IPS-15b (cell line): Measurements from ENCODE around the gene RRP12.
"Not testable (repeated sequence)": the region's sequence is repeated elsewhere in the genome, so short reads cannot be mapped to it uniquely, and the experiment has no call there.

Experiments
- H3K27me3 ChIP-seq: one replicate; pipeline ENCODE4 v1.6.1; 2013; ENCODE audit warnings: low read length; ENCODE audit not compliant: control insufficient read depth, insufficient read depth
- H3K36me3 ChIP-seq: one replicate; pipeline ENCODE4 v1.6.1; 2013; ENCODE audit warnings: low read length; ENCODE audit not compliant: control insufficient read depth, insufficient read depth
- H3K4me1 ChIP-seq: one replicate; pipeline ENCODE4 v1.6.1; 2013; ENCODE audit warnings: mild to moderate bottlenecking, low read length; ENCODE audit not compliant: control insufficient read depth, insufficient read depth
- H3K4me3 ChIP-seq: one replicate; pipeline ENCODE4 v1.5.1; 2013; ENCODE audit warnings: low read depth, low read length
- H3K9ac ChIP-seq: one replicate; pipeline ENCODE4 v1.6.1; 2013; ENCODE audit warnings: low read depth, mild to moderate bottlenecking, low read length
- H3K9me3 ChIP-seq: one replicate; pipeline ENCODE4 v1.6.1; 2013; ENCODE audit warnings: mild to moderate bottlenecking, low read length; ENCODE audit not compliant: control insufficient read depth, insufficient read depth

Gene RRP12

GRCh38 chr10:97343664-97344063 is 57.5 kb downstream of the RRP12 start:
- not testable (repeated sequence) for H3K9me3 ChIP-seq, H3K9ac ChIP-seq, H3K4me3 ChIP-seq, H3K4me1 ChIP-seq, H3K36me3 ChIP-seq, H3K27me3 ChIP-seq

- H3K9ac ChIP-seq = no peak overlapping the region
Observed at GRCh38 chr10:97341416-97341815, 59.7 kb downstream of the RRP12 start.

GRCh38 chr10:97338041-97338440 is 63.1 kb downstream of the RRP12 start:
- H3K27me3 ChIP-seq = no peaks in the 10 kb centered on the region

More at GRCh38 chr10:97341416-97341815, 59.7 kb downstream of the RRP12 start:
- H3K4me3 ChIP-seq = no peak overlapping the region
- no peaks in the 10 kb centered on the region for H3K36me3 ChIP-seq
- H3K9me3 ChIP-seq = no peaks in the 10 kb centered on the region
- peaks cover 10% of the 10 kb centered on the region for H3K4me1 ChIP-seq
- no peaks in the 10 kb centered on the region for H3K27me3 ChIP-seq

GRCh38 chr10:97336942-97337831 is 64.0 kb downstream of the RRP12 start:
- Histone ChIP-seq H3K4me3 (peak overlapping the region; percentile 14), H3K9ac (no peak overlapping the region), H3K36me3 (peaks cover 5% of the 10 kb centered on the region), H3K9me3 (no peaks in the 10 kb centered on the region), H3K4me1 (peaks cover 10% of the 10 kb centered on the region), H3K27me3 (no peaks in the 10 kb centered on the region)

More at GRCh38 chr10:97338041-97338440, 63.1 kb downstream of the RRP12 start:
- no peak overlapping the region for H3K9ac ChIP-seq
- peaks cover 10% of the 10 kb centered on the region for H3K4me1 ChIP-seq
- no peaks in the 10 kb centered on the region for H3K9me3 ChIP-seq
- H3K36me3 ChIP-seq = peaks cover 5% of the 10 kb centered on the region
- peak overlapping the region; percentile 14 for H3K4me3 ChIP-seq

- Histone ChIP-seq H3K4me3 (no peak overlapping the region), H3K9me3 (no peaks in the 10 kb centered on the region), H3K4me1 (peaks cover 7% of the 10 kb centered on the region), H3K9ac (no peak overlapping the region), H3K36me3 (peaks cover 5% of the 10 kb centered on the region), H3K27me3 (no peaks in the 10 kb centered on the region)
Observed at GRCh38 chr10:97336446-97336845, 64.7 kb downstream of the RRP12 start.

GRCh38 chr10:97336006-97336405 is 65.1 kb downstream of the RRP12 start:
- H3K36me3 ChIP-seq = peaks cover 5% of the 10 kb centered on the region
- peaks cover 7% of the 10 kb centered on the region for H3K4me1 ChIP-seq
- H3K9me3 ChIP-seq = no peaks in the 10 kb centered on the region
- H3K4me3 ChIP-seq = peak overlapping the region; percentile 52
- no peaks in the 10 kb centered on the region for H3K27me3 ChIP-seq
- H3K9ac ChIP-seq = no peak overlapping the region

GRCh38 chr10:97335188-97335619 is 65.9 kb downstream of the RRP12 start:
- no peaks in the 10 kb centered on the region for H3K27me3 ChIP-seq
- peak overlapping the region; percentile 52 for H3K4me3 ChIP-seq
- peaks cover 5% of the 10 kb centered on the region for H3K36me3 ChIP-seq
- peak overlapping the region; percentile 42 for H3K9ac ChIP-seq
- H3K4me1 ChIP-seq = peaks cover 7% of the 10 kb centered on the region
- no peaks in the 10 kb centered on the region for H3K9me3 ChIP-seq

GRCh38 chr10:97334370-97335175 is 66.6 kb downstream of the RRP12 start, which contains the start of gene FRAT2:
Gene FRAT2 (minus strand): TSS chr10:97334729. CDS start chr10:97334572, 157 bp downstream.
- Histone ChIP-seq H3K27me3 (no peaks in the 10 kb centered on the region), H3K9ac (peak within 1 kb of the TSS; percentile 98), H3K4me1 (peaks cover 12% of the 10 kb centered on the region), H3K9me3 (no peaks in the 10 kb centered on the region), H3K4me3 (peak within 1 kb of the TSS; percentile 95), H3K36me3 (peaks cover 5% of the 10 kb centered on the region)

- Histone ChIP-seq H3K4me3 (peak overlapping the region; percentile 95), H3K36me3 (peaks cover 5% of the 10 kb centered on the region), H3K9me3 (no peaks in the 10 kb centered on the region), H3K4me1 (peaks cover 10% of the 10 kb centered on the region), H3K9ac (peak overlapping the region; percentile 98), H3K27me3 (no peaks in the 10 kb centered on the region)
Observed at GRCh38 chr10:97333601-97334369, 67.4 kb downstream of the RRP12 start.

GRCh38 chr10:97333351-97333600 is 67.9 kb downstream of the RRP12 start:
- Histone ChIP-seq H3K9ac (peak overlapping the region; percentile 98), H3K36me3 (peaks cover 5% of the 10 kb centered on the region), H3K4me3 (peak overlapping the region; percentile 95), H3K4me1 (peaks cover 7% of the 10 kb centered on the region), H3K27me3 (no peaks in the 10 kb centered on the region), H3K9me3 (no peaks in the 10 kb centered on the region)

GRCh38 chr10:97332591-97333350 is 68.4 kb downstream of the RRP12 start:
- H3K4me3 ChIP-seq = peak overlapping the region; percentile 95
- peak overlapping the region; percentile 98 for H3K9ac ChIP-seq
- peaks cover 5% of the 10 kb centered on the region for H3K36me3 ChIP-seq
- no peaks in the 10 kb centered on the region for H3K9me3 ChIP-seq
- H3K4me1 ChIP-seq = peaks cover 4% of the 10 kb centered on the region
- H3K27me3 ChIP-seq = no peaks in the 10 kb centered on the region
